NB4 (cell line): Measurements from ENCODE around the gene C13orf46.

Experiments used
- POLR2A ChIP-seq: IDR thresholded peaks from 2 replicates; pipeline ENCODE4 v1.6.1; 2011; ENCODE audit warnings: mild to moderate bottlenecking; ENCODE audit not compliant: insufficient read length; ENCODE audit errors: extremely low read depth
- TF ChIP-seq, protein P1 (sequence below): IDR thresholded peaks from one replicate; pipeline ENCODE4 v1.5.1; 2012; ENCODE audit warnings: low read depth, low read length

DNA sequence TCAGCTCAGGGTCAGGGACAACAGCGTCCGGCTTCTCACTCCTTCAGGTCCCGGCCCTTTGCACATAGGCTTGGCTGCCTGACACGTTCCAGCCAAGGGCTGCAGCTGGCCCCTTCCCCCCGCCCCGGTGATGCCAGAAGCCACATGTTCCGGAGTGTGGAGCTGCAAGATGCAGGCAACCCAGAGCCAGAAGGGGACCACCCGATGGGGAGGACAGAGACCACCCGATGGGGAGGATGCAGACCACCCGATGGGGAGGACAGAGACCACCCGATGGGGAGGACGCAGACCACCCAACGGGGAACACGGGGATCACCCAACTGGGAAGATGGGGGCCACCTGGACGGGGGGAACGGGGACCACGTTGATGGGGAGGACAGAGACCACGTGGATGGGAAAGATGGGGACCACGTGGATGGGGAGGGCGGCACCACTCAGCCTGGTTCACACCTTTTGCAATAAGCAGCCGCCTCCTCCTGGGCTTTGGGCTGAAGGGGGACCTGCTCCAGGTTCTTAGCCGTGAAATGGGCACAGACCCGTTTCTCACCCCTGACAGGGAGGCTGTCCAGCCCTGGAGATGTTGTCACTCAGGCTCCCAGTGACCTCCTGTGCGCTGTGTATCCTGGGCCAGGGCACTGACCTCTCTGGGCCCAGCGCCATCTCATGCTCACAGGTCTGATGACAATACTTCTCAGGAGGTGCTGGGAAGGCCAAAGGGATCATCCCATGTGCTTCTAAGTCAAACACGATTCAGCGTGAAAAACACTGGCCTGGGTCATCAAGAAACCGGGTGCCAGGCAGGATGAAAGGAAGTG lies 34.5 kb downstream of the C13orf46 start:
- TF ChIP-seq, protein P1, sequence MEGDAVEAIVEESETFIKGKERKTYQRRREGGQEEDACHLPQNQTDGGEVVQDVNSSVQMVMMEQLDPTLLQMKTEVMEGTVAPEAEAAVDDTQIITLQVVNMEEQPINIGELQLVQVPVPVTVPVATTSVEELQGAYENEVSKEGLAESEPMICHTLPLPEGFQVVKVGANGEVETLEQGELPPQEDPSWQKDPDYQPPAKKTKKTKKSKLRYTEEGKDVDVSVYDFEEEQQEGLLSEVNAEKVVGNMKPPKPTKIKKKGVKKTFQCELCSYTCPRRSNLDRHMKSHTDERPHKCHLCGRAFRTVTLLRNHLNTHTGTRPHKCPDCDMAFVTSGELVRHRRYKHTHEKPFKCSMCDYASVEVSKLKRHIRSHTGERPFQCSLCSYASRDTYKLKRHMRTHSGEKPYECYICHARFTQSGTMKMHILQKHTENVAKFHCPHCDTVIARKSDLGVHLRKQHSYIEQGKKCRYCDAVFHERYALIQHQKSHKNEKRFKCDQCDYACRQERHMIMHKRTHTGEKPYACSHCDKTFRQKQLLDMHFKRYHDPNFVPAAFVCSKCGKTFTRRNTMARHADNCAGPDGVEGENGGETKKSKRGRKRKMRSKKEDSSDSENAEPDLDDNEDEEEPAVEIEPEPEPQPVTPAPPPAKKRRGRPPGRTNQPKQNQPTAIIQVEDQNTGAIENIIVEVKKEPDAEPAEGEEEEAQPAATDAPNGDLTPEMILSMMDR = no peak
- no peak for TF ChIP-seq POLR2A
